Heart left ventricle (tissue), 16 donors: ENCODE data around the gene OR4F15. TPM values are rescaled to one million over a fixed set of nuclear protein-coding genes. Genes with fewer than 3 reads are reported as not detected.

ENCODE experiments used
- ATAC-seq, 4 donors: fragments of 200-7000 bp; cut with Tn5 transposase; one replicate each; pipeline ENCODE4 v1.9.1; 2020 to 2022; ENCODE audit warnings: moderate library complexity in 4 of 4, mild to moderate bottlenecking in 3 of 4, moderate number of reproducible peaks in 1 of 4
- DNase-seq, 5 donors: peaks; one replicate each; pipeline ENCODE4 v3.0.0-alpha.2; 2020
- H3K27ac ChIP-seq, 12 donors: fragments of 200-600 bp; sonication (generic) in 4 of 12; one replicate each; pipeline versions ENCODE4 v1.5.0 to v1.8.0; 2016 to 2022; ENCODE audit warnings: mild to moderate bottlenecking in 2 of 12
- H3K27me3 ChIP-seq, 9 donors: fragments of 200-600 bp; sonication (generic) in 2 of 9; one replicate each; pipeline versions ENCODE4 v1.5.1 to v1.8.0; 2016 to 2022; ENCODE audit warnings: mild to moderate bottlenecking in 3 of 9
- H3K36me3 ChIP-seq, 9 donors: fragments of 200-600 bp; sonication (generic) in 2 of 9; one replicate each; pipeline versions ENCODE4 v1.5.0 to v1.8.0; 2018 to 2022; ENCODE audit warnings: mild to moderate bottlenecking in 2 of 9
- H3K4me1 ChIP-seq, 12 donors: fragments of 200-600 bp; sonication (generic) in 4 of 12; one replicate each; pipeline versions ENCODE4 v1.5.0 to v1.8.0; 2016 to 2022; ENCODE audit warnings: mild to moderate bottlenecking in 3 of 12
- H3K4me3 ChIP-seq, 12 donors: fragments of 200-600 bp; sonication (generic) in 4 of 12; one replicate each; pipeline versions ENCODE4 v1.5.0 to v1.8.0; 2017 to 2022; ENCODE audit warnings: mild to moderate bottlenecking in 9 of 12, moderate library complexity in 4 of 12
- H3K9me3 ChIP-seq, 12 donors: fragments of 200-600 bp; sonication (generic) in 4 of 12; one replicate each; pipeline versions ENCODE4 v1.5.0 to v1.8.0; 2016 to 2022; ENCODE audit warnings: mild to moderate bottlenecking in 1 of 12
- CTCF ChIP-seq, 12 donors: fragments of 200-600 bp; sonication (generic) in 4 of 12; IDR thresholded peaks; one replicate each; pipeline versions ENCODE4 v1.5.0 to v1.8.0; 2018 to 2022; ENCODE audit warnings: antibody characterized with exemption in 12 of 12, mild to moderate bottlenecking in 5 of 12
- POLR2A ChIP-seq, 2 donors: fragments of 450-650 bp; IDR thresholded peaks; one replicate each; pipeline ENCODE4 v1.6.1; 2017; ENCODE audit warnings: antibody characterized with exemption in 2 of 2, mild to moderate bottlenecking in 2 of 2, moderate library complexity in 2 of 2
- WGBS, 4 donors: extraction: QIAGEN DNeasy Blood & Tissue Kit in 2 of 4; methylation state at CpG; one replicate each; pipeline versions ENCODE4 v1.1.5 to v1.1.7; 2013 to 2018; 5-methylcytosine and 5-hydroxymethylcytosine counted together
- intact Hi-C, 10 donors: fragments of 100-400 bp; cut with DNase I; formaldehyde crosslinking; loops; one replicate each; pipeline versions ENCODE4 v1.11.1 to v1.14.2; 2022
- polyA plus RNA-seq, 2 donors: library from polyadenylated mRNA; stranded (reverse); fragments of 200-250 nt; gene quantifications; one replicate each; pipeline ENCODE4 v1.2.3, GENCODE V29; 2013
- total RNA-seq, 9 donors: library from RNA; depleted of rRNA in 2 of 9; stranded (reverse); fragments of >200 nt in 2 of 9; fragmentation: NEBNext Ultra II Directional in 3 of 9; extraction: Animal tissue kit (Norgen Biotek cat#: 25700) in 3 of 9; gene quantifications; one replicate each; pipeline versions ENCODE4 v1.1.0 to v1.2.4, GENCODE V29; 2016 to 2023
- donor health status: ischemic (EF 13 %, LVEDD 7.1; RV severe dilation, severe dysfunction).
- donor health status: healthy with polysubstance abuse.
- donor health status: DM: no; HTN: yes; CAD: no.
- donor health status: DM: no; HTN: no; CAD: no.
- donor health status: ischemic (EF 25% LVEDD 6.9; RV normal size, moderate dysfunction).
- donor health status: ischemic (EF 25% LVEDD 5.7; RV mildly dilated, moderate dysfunction).
- donor health status: healthy.
- donor health status: DM: yes; HTN: yes; CAD: no.
- donor health status: ischemic (EF 35%, LVEDD 5.7; RV mildly dilated, moderate dysfunction).
- donor health status: nonischemic (EF 11% LVEDD 7.7; RV severe dilation, severe dysfunction).
- donor health status: DM: yes; HTN: yes; CAD: no.
- donor health status: PGD.
- donor health status: ischemic (EF 29% LVEDD 5.4; RV normal size, mild dysfunction).
- donor health status: nonischemic (EF 23%, LVEDD 6.1; RV moderate dilation, normal function).

OR4F15 gene
- total and polyA plus RNA-seq, 11 donors: not detected

- DNase-seq (no peak), ATAC-seq (no peak)
- TF ChIP-seq CTCF (IDR thresholded peaks at IDR 0.05) (no peak), POLR2A (IDR thresholded peaks at IDR 0.05) (no peak)
- Histone ChIP-seq H3K4me3 (no peak overlapping the region), H3K27ac (no peak overlapping the region), H3K27me3 (peaks cover 0 to 24% (median 0%) of the 10 kb centered on the region in 9 donors), H3K9me3 (no peaks in the 10 kb centered on the region), H3K4me1 (no peaks in the 10 kb centered on the region), H3K36me3 (no peaks in the 10 kb centered on the region)
- intact Hi-C loops: no loop called here
- WGBS, 4 donors: 71 to 78% (median 73%) methylated on average over 3 of the region's 3 CpGs
Observed at GRCh38 chr15:101813803-101814534, 2.0 kb downstream of the OR4F15 start.

- no peak for TF ChIP-seq POLR2A (IDR thresholded peaks at IDR 0.05)
- TF ChIP-seq CTCF (IDR thresholded peaks at IDR 0.05): no peak
- 48 to 66% (median 63%) methylated on average over 6 of the region's 6 CpGs for WGBS, 4 donors
- Histone ChIP-seq H3K27ac (no peak overlapping the region), H3K4me1 (no peaks in the 10 kb centered on the region), H3K9me3 (peaks cover 0 to 8% (median 0%) of the 10 kb centered on the region in 12 donors), H3K4me3 (no peak overlapping the region), H3K36me3 (no peaks in the 10 kb centered on the region), H3K27me3 (peaks cover 0 to 18% (median 3%) of the 10 kb centered on the region in 9 donors)
- DNase-seq: no peak
- ATAC-seq: no peak
- intact Hi-C loops: no loop called here
Observed at GRCh38 chr15:101820781-101821180, 8.8 kb downstream of the OR4F15 start.

GRCh38 chr15:101827257-101827656 is 15.3 kb downstream of the OR4F15 start:
- intact Hi-C loops: no loop called here
- ATAC-seq: no peak
- peaks cover 0 to 11% (median 2%) of the 10 kb centered on the region in 9 donors for H3K27me3 ChIP-seq
- no peak for TF ChIP-seq CTCF (IDR thresholded peaks at IDR 0.05)
- no peak for TF ChIP-seq POLR2A (IDR thresholded peaks at IDR 0.05)
- no peaks in the 10 kb centered on the region for H3K4me1 ChIP-seq
- H3K36me3 ChIP-seq: no peaks in the 10 kb centered on the region
- no peak overlapping the region for H3K27ac ChIP-seq
- no peak overlapping the region for H3K4me3 ChIP-seq
- peaks cover 0 to 8% (median 0%) of the 10 kb centered on the region in 12 donors for H3K9me3 ChIP-seq
- 69 to 72% (median 71%) methylated on average over 6 of the region's 6 CpGs for WGBS, 4 donors
- no peak for DNase-seq

GRCh38 chr15:101828774-101829173 is 16.8 kb downstream of the OR4F15 start:
- H3K27ac ChIP-seq: no peak overlapping the region
- intact Hi-C loops: no loop called here
- ATAC-seq: no peak
- WGBS, 4 donors: 73 to 83% (median 80%) methylated on average over 5 of the region's 5 CpGs
- DNase-seq: no peak
- no peaks in the 10 kb centered on the region for H3K4me1 ChIP-seq
- no peak overlapping the region for H3K4me3 ChIP-seq
- no peaks in the 10 kb centered on the region for H3K36me3 ChIP-seq
- peaks cover 0 to 15% (median 2%) of the 10 kb centered on the region in 9 donors for H3K27me3 ChIP-seq
- H3K9me3 ChIP-seq: peaks cover 0 to 14% (median 0%) of the 10 kb centered on the region in 12 donors
- TF ChIP-seq POLR2A (IDR thresholded peaks at IDR 0.05) (no peak), CTCF (IDR thresholded peaks at IDR 0.05) (no peak)
